Activated T-helper 2 cell treated with anti-CD3 and anti-CD28 coated beads, Interferon-gamma antibody, Interleukin-2, Interleukin-4, amounts not matched to agents 10 μg/mL and 5 μg/mL and 100 μg/mL, durations not matched to agents 14 hours and 24 hours and 36 hours (primary cell): ENCODE measurements around the gene MTHFD1L. TPM values are rescaled to one million over a fixed set of nuclear protein-coding genes. Genes with fewer than 3 reads are reported as not detected.

Source experiments
- DNase-seq: peaks from one replicate; pipeline ENCODE4 v3.0.0; 2021; ENCODE audit warnings: low spot score
- H3K27ac Mint-ChIP-seq: one replicate; pipeline ENCODE4 v1.8.0; 2021; ENCODE audit warnings: mixed read lengths
- H3K27me3 Mint-ChIP-seq: one replicate; pipeline ENCODE4 v1.8.0; 2021; ENCODE audit warnings: low read depth, mixed read lengths
- H3K36me3 Mint-ChIP-seq: one replicate; pipeline ENCODE4 v1.8.0; 2021; ENCODE audit warnings: low read depth, mixed read lengths
- H3K4me1 Mint-ChIP-seq: one replicate; pipeline ENCODE4 v1.8.0; 2021; ENCODE audit warnings: low read depth, mixed read lengths
- H3K4me3 Mint-ChIP-seq: one replicate; pipeline ENCODE4 v1.8.0; 2021; ENCODE audit warnings: low read depth, mild to moderate bottlenecking, moderate library complexity, mixed read lengths
- H3K9me3 Mint-ChIP-seq: one replicate; pipeline ENCODE4 v1.8.0; 2021; ENCODE audit warnings: mixed read lengths
- intact Hi-C: fragments of 100-400 bp; cut with micrococcal nuclease; formaldehyde crosslinking; loops from one replicate; pipeline ENCODE4 v1.15.1; 2023
- total RNA-seq: library from RNA; stranded (reverse); gene quantifications from 2 replicates; pipeline ENCODE4 v1.2.3, GENCODE V29; 2022

MTHFD1L gene
- total RNA-seq, 1 donor from 2014 or later = 93.4 TPM

- Mint-ChIP-seq H3K27me3 (no peaks in the 10 kb centered on the region), H3K4me3 (no peak overlapping the region), H3K36me3 (peaks cover 44% of the 10 kb centered on the region), H3K9me3 (no peaks in the 10 kb centered on the region), H3K4me1 (peaks cover 6% of the 10 kb centered on the region), H3K27ac (no peak overlapping the region)
- intact Hi-C loops = no loop called here
- no peak for DNase-seq
These were observed 10.3 kb downstream of the MTHFD1L start for GRCh38 chr6:150875841-150876240.

DNA sequence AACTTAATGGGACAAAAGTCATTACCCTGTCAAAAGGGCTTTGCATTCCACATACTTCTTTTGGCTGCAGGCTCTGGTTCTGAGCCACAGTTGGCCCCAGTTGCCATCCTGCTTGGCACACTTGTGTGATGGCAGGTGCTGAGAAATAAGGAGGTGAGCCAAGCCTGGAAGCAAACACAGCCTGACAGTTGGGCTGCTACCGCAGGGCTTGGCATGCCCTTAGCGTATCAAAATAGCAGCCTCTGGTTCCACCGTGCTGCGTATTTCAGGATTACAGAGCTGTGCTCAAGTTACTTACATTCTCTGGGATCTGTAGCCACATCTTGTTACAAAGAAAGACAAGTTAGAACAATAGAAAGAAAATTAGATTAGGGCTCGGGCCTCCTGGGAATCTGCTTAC lies 11.1 kb downstream of the MTHFD1L start:
- H3K36me3 Mint-ChIP-seq = peaks cover 48% of the 10 kb centered on the region
- H3K27ac Mint-ChIP-seq = no peak overlapping the region
- no peak overlapping the region for H3K4me3 Mint-ChIP-seq
- H3K4me1 Mint-ChIP-seq = peaks cover 8% of the 10 kb centered on the region
- no peak for DNase-seq
- no peaks in the 10 kb centered on the region for H3K27me3 Mint-ChIP-seq
- intact Hi-C loops = no loop called here
- H3K9me3 Mint-ChIP-seq = no peaks in the 10 kb centered on the region

DNA sequence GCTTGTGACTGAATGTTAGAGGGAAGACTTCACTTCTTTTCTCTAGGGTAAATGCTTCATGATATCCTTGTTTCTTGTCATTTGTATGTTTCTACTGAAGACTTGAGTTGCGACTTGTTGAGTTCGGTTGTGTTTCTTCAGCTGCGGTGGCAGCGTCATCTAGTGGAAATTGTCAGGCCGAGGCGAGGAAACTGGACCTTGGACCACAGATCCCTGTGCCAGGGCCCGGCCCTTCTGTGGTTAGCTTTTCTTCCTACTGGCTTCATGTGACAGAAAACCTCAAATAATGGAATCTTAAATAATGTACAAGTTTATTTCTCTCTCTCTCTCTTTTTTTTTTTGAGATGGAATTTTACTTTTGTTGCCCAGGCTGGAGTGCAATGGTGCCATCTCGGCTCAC lies 12.4 kb downstream of the MTHFD1L start:
- intact Hi-C loops = no loop called here
- no peaks in the 10 kb centered on the region for H3K9me3 Mint-ChIP-seq
- H3K36me3 Mint-ChIP-seq = peaks cover 48% of the 10 kb centered on the region
- H3K27me3 Mint-ChIP-seq = no peaks in the 10 kb centered on the region
- no peak for DNase-seq
- H3K27ac Mint-ChIP-seq = no peak overlapping the region
- H3K4me3 Mint-ChIP-seq = no peak overlapping the region
- H3K4me1 Mint-ChIP-seq = peaks cover 11% of the 10 kb centered on the region

- no peak overlapping the region for H3K27ac Mint-ChIP-seq
- no peaks in the 10 kb centered on the region for H3K27me3 Mint-ChIP-seq
- H3K4me1 Mint-ChIP-seq = peaks cover 11% of the 10 kb centered on the region
- no peak overlapping the region for H3K4me3 Mint-ChIP-seq
- H3K9me3 Mint-ChIP-seq = no peaks in the 10 kb centered on the region
- no peak for DNase-seq
- intact Hi-C loops = no loop called here
- H3K36me3 Mint-ChIP-seq = peaks cover 55% of the 10 kb centered on the region
These were observed 13.1 kb downstream of the MTHFD1L start for GRCh38 chr6:150878347-150879213.

DNA sequence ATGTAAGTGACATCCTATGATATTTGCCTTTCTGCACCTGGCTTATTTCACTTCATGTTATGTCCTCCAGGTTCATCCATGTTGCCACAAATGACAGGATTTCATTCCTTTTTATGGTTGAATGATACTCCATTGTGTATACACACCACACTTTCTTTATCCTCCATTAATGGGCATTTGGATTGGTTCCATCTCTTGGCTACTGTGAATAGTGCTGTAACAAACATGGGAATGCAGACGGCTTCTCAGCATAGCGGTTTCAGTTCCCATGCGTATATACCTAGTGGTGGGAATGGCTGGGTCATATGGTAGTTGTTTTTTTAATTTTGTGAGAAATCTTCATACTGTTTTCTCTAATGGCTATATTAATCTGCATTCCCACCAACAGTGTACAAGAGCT lies 14.8 kb downstream of the MTHFD1L start:
- Mint-ChIP-seq H3K27ac (no peak overlapping the region), H3K4me1 (peaks cover 11% of the 10 kb centered on the region), H3K9me3 (no peaks in the 10 kb centered on the region), H3K27me3 (no peaks in the 10 kb centered on the region), H3K4me3 (no peak overlapping the region), H3K36me3 (peaks cover 65% of the 10 kb centered on the region)
- DNase-seq = no peak
- intact Hi-C loops = no loop called here

DNA sequence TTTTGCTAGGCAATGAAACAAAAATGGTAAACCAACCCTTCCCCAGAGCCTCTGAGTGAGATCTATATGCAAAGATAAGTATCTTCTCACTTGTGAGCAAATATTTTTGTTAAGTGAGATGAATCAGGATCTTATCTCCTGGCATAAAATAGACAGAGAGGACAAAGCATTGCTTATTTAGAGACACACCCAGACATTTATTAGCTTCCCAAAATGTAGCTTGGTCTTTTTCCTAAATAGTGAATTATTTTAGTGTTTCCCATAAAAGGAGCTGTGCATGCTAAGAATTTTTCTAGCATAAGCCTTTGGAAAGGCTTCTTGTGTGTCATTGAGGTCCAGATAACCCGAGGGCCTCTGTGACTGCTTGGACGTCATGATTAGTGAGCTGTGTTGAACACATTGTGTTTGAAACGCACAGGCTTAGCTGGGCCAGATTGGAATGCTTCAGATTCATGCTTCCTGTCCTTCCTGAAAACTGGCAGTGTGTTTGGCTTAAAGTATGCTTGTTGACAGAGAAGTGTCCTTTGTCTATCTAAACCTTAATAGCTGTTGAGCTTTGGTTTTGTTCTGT lies 16.5 kb downstream of the MTHFD1L start:
- H3K4me3 Mint-ChIP-seq = no peak overlapping the region
- H3K36me3 Mint-ChIP-seq = peaks cover 71% of the 10 kb centered on the region
- intact Hi-C loops = no loop called here
- DNase-seq = no peak
- no peaks in the 10 kb centered on the region for H3K27me3 Mint-ChIP-seq
- peak overlapping the region; percentile 17 for H3K27ac Mint-ChIP-seq
- H3K4me1 Mint-ChIP-seq = peaks cover 9% of the 10 kb centered on the region
- no peaks in the 10 kb centered on the region for H3K9me3 Mint-ChIP-seq

- intact Hi-C loops = no loop called here
- Mint-ChIP-seq H3K9me3 (no peaks in the 10 kb centered on the region), H3K4me1 (peaks cover 14% of the 10 kb centered on the region), H3K36me3 (peaks cover 72% of the 10 kb centered on the region), H3K4me3 (no peak overlapping the region), H3K27ac (no peak overlapping the region), H3K27me3 (no peaks in the 10 kb centered on the region)
- no peak for DNase-seq
These were observed 18.0 kb downstream of the MTHFD1L start for GRCh38 chr6:150883521-150883920.

DNA sequence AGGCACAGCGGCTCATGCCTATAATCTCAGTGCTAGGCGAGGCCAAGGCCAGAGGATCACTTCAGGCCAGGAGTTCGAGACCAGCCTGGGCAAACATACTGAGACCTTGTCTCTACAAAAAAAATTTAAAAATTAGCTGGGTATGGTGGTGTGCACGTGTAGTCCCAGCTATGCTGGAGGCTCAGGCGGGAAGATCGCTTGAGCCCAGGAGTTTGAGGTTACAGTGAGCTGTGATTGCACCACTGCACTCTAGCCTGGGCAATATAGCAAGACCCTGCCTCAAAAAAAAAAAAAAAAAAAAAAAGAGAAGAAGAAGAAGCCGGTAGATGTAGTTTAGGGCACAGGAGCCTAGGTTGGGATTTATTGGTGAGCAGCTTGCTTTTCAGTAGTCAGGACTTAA lies 20.7 kb downstream of the MTHFD1L start:
- Mint-ChIP-seq H3K9me3 (no peaks in the 10 kb centered on the region), H3K4me3 (no peak overlapping the region), H3K4me1 (peaks cover 12% of the 10 kb centered on the region), H3K27ac (no peak overlapping the region), H3K27me3 (no peaks in the 10 kb centered on the region), H3K36me3 (peaks cover 66% of the 10 kb centered on the region)
- intact Hi-C loops = no loop called here
- DNase-seq = no peak

DNA sequence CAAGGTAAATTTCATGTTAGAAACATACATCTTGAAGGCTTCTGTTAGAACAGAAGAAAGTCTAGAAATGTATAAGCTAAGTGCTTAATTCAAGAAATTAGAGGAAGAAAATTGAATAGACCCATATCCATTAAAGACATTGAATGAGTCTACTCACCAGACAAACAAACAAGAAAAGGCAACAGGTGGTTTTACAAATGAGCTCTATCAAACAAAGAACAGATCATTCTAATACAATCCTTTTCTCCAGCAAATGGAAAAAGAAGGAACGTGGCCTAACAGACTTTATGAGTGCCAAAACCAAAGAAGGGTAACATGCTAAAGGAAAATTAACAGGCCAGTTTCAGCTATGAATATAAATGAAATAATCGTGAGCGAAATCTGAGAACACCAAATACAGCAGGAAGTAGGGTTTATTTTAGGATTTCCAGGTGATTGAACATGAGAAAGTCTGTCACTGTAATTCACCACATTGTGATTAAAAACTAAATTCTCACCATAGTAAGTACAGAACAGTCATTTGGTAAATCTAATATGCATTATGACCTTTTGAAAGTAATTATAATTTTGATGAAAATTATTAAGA lies 22.6 kb downstream of the MTHFD1L start:
- intact Hi-C loops = no loop called here
- peaks cover 5% of the 10 kb centered on the region for H3K4me1 Mint-ChIP-seq
- peaks cover 70% of the 10 kb centered on the region for H3K36me3 Mint-ChIP-seq

DNA sequence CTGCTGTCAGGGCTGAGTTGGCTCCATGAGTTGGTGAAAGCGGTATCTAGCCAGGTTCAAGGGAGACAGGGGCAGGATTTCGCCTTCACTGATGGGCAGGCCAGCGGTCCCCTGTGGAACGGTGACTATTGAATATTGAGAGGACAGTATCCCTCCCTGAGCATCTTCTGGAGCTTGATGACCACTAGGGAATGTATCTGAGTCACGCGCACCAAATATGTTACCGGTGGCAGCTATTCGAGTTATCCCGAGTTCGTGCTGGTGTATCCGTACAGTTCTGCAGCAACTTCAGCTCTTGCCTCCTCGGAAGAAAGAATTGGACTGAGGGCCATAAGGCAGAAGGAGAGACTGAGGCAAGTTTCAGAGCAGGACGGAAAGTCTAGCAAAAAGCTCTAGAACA lies 24.8 kb downstream of the MTHFD1L start:
- no peaks in the 10 kb centered on the region for H3K27me3 Mint-ChIP-seq
- DNase-seq = no peak
- H3K4me3 Mint-ChIP-seq = no peak overlapping the region
- H3K27ac Mint-ChIP-seq = peak overlapping the region; percentile 49
- peaks cover 14% of the 10 kb centered on the region for H3K4me1 Mint-ChIP-seq
- H3K36me3 Mint-ChIP-seq = peaks cover 64% of the 10 kb centered on the region
- H3K9me3 Mint-ChIP-seq = no peaks in the 10 kb centered on the region
- intact Hi-C loops = no loop called here

More for the DNA sequence above, 22.6 kb downstream of the MTHFD1L start:
- H3K9me3 Mint-ChIP-seq = no peaks in the 10 kb centered on the region
- peak overlapping the region; percentile 45 for H3K27ac Mint-ChIP-seq
- no peak for DNase-seq
- no peak overlapping the region for H3K4me3 Mint-ChIP-seq
- H3K27me3 Mint-ChIP-seq = no peaks in the 10 kb centered on the region

DNA sequence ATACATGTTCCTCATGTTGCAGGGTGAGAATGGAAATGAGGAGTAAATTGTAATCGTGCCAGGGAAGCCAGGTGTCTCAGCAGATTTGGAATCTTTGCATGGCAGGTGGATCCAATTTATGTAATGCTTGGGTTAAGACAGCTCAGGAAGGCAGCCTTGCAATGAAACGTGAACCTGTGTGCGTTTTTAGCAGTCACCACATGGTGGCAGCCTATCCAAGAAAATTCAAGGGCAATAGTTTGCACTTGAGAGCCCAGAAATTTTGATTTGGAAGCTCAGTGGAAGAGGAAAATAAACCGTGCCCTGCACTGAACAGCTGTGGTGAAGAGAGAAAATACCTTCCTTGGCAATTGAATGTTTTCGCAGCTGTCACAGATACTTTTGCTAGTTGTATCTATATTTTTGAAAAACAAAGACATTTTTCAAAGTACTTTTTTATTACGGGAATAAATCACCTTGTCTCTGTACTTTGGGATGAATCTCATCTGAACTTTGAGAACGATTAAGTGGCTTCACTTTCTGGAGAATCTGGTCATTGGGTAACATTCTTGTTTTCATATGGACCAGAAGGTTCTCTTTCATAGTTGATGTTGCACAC lies 26.5 kb downstream of the MTHFD1L start:
- no peaks in the 10 kb centered on the region for H3K27me3 Mint-ChIP-seq
- peaks cover 64% of the 10 kb centered on the region for H3K36me3 Mint-ChIP-seq
- H3K27ac Mint-ChIP-seq = no peak overlapping the region
- peaks cover 25% of the 10 kb centered on the region for H3K4me1 Mint-ChIP-seq
- peak; percentile 43 for DNase-seq
- intact Hi-C loops = loop anchor here (2.0 kb wide), 2 partner anchors 433 to 443 kb away; no protein-coding TSS in a partner anchor
- no peak overlapping the region for H3K4me3 Mint-ChIP-seq
- no peaks in the 10 kb centered on the region for H3K9me3 Mint-ChIP-seq

DNA sequence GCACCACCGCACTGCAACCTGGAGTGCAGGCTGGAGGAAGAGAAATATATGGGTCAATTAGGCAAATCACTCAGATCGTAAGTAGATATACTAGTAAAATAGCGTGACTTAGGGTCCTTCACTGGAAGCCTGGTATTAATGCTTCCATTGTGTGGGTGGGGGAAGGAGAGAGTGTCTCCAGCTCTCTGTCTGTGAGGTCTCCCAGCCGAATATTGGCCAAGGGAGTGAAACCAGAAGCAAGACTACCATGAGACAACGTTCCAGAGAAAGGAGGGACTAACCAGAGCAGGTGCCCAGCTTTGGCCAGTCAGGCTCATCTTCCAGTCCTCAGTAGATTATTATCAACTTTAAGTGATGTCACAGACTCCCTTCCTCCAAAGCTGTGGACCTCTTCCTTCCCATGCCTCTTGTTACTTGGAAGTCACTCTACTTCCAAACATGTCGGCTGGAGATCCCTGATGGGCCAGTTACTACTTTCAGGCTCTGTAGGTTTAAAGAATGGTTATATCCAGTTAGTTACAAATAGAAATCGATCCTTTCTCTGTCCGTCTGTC lies 28.8 kb downstream of the MTHFD1L start:
- no peak for DNase-seq
- Mint-ChIP-seq H3K27me3 (no peaks in the 10 kb centered on the region), H3K4me1 (peaks cover 26% of the 10 kb centered on the region), H3K27ac (no peak overlapping the region), H3K4me3 (no peak overlapping the region), H3K36me3 (peaks cover 52% of the 10 kb centered on the region), H3K9me3 (no peaks in the 10 kb centered on the region)
- intact Hi-C loops = no loop called here
